ENCODE results near the gene TEX47. TPM values are rescaled to one million over a fixed set of nuclear protein-coding genes. Genes with fewer than 3 reads are reported as not detected.

Gene TEX47
- total RNA-seq, 6 experiments from 2014 or later = not detected

- DNase-seq = peak; percentile 3
- no peaks in the 10 kb centered on the region for H3K4me1 Mint-ChIP-seq (ENCODE audit: low read depth)
- H3K36me3 Mint-ChIP-seq (ENCODE audit: low read depth) = no peaks in the 10 kb centered on the region
- no peak overlapping the region for H3K4me3 Mint-ChIP-seq
- H3K27ac Mint-ChIP-seq = no peak overlapping the region
- no peaks in the 10 kb centered on the region for H3K27me3 Mint-ChIP-seq (ENCODE audit: insufficient read depth)
- no peaks in the 10 kb centered on the region for H3K9me3 Mint-ChIP-seq
- TF ChIP-seq, protein P1, sequence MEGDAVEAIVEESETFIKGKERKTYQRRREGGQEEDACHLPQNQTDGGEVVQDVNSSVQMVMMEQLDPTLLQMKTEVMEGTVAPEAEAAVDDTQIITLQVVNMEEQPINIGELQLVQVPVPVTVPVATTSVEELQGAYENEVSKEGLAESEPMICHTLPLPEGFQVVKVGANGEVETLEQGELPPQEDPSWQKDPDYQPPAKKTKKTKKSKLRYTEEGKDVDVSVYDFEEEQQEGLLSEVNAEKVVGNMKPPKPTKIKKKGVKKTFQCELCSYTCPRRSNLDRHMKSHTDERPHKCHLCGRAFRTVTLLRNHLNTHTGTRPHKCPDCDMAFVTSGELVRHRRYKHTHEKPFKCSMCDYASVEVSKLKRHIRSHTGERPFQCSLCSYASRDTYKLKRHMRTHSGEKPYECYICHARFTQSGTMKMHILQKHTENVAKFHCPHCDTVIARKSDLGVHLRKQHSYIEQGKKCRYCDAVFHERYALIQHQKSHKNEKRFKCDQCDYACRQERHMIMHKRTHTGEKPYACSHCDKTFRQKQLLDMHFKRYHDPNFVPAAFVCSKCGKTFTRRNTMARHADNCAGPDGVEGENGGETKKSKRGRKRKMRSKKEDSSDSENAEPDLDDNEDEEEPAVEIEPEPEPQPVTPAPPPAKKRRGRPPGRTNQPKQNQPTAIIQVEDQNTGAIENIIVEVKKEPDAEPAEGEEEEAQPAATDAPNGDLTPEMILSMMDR (IDR thresholded peaks at IDR 0.05) = peak; percentile 81
Measured at GRCh38 chr7:88789480-88790064, 6.0 kb downstream of the TEX47 start.

- H3K27ac Mint-ChIP-seq = no peak overlapping the region
- H3K27me3 Mint-ChIP-seq (ENCODE audit: insufficient read depth) = no peaks in the 10 kb centered on the region
Measured at GRCh38 chr7:88787777-88788176, 7.8 kb downstream of the TEX47 start.

GRCh38 chr7:88775838-88776237 lies 19.7 kb downstream of the TEX47 start:
- no peak for DNase-seq

More at GRCh38 chr7:88787777-88788176, 7.8 kb downstream of the TEX47 start:
- Mint-ChIP-seq H3K4me3 (no peak overlapping the region), H3K4me1 (ENCODE audit: low read depth) (no peaks in the 10 kb centered on the region), H3K9me3 (no peaks in the 10 kb centered on the region), H3K36me3 (ENCODE audit: low read depth) (no peaks in the 10 kb centered on the region)
- TF ChIP-seq, protein P1 (IDR thresholded peaks at IDR 0.05) = no peak
- DNase-seq = no peak

GRCh38 chr7:88772776-88773175 lies 22.8 kb downstream of the TEX47 start:
- no peaks in the 10 kb centered on the region for H3K36me3 Mint-ChIP-seq (ENCODE audit: low read depth)
- H3K27ac Mint-ChIP-seq = no peak overlapping the region
- no peak overlapping the region for H3K4me3 Mint-ChIP-seq
- H3K9me3 Mint-ChIP-seq = peaks cover 22% of the 10 kb centered on the region
- no peaks in the 10 kb centered on the region for H3K27me3 Mint-ChIP-seq (ENCODE audit: insufficient read depth)
- no peaks in the 10 kb centered on the region for H3K4me1 Mint-ChIP-seq (ENCODE audit: low read depth)
- no peak for DNase-seq
- TF ChIP-seq, protein P1 (IDR thresholded peaks at IDR 0.05) = no peak

More at GRCh38 chr7:88775838-88776237, 19.7 kb downstream of the TEX47 start:
- TF ChIP-seq, protein P1 (IDR thresholded peaks at IDR 0.05) = no peak
- Mint-ChIP-seq H3K4me3 (no peak overlapping the region), H3K36me3 (ENCODE audit: low read depth) (no peaks in the 10 kb centered on the region), H3K9me3 (peaks cover 31% of the 10 kb centered on the region), H3K27ac (no peak overlapping the region), H3K4me1 (ENCODE audit: low read depth) (no peaks in the 10 kb centered on the region), H3K27me3 (ENCODE audit: insufficient read depth) (no peaks in the 10 kb centered on the region)

DNA sequence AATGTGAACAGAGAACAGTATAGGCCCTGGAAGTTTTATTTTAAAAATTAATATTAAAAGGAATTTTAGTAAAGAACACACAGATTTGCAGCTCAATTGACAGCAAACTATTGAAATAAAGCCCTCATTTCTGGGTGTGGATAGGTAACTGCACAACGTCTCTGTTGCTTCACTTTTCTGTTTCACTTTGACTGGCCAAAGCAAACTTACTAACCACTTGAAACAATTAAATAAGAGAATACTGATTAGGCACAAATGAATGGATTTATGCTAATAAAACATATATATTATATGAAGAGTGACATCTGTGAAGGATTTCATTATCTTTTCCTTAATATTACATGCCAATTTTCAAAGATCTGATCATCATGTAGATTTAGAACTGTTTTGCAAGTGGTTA lies 24.1 kb downstream of the TEX47 start:
- H3K4me1 Mint-ChIP-seq (ENCODE audit: low read depth) = no peaks in the 10 kb centered on the region

More for the DNA sequence above, 24.1 kb downstream of the TEX47 start:
- Mint-ChIP-seq H3K4me3 (no peak overlapping the region), H3K36me3 (ENCODE audit: low read depth) (no peaks in the 10 kb centered on the region), H3K27me3 (ENCODE audit: insufficient read depth) (no peaks in the 10 kb centered on the region), H3K27ac (no peak overlapping the region), H3K9me3 (peaks cover 34% of the 10 kb centered on the region)
- TF ChIP-seq, protein P1 (IDR thresholded peaks at IDR 0.05) = no peak
- DNase-seq = no peak
